Lung (tissue), 12 donors: ENCODE measurements around the gene TMEM250. TPM values are rescaled to one million over a fixed set of nuclear protein-coding genes. Genes with fewer than 3 reads are reported as not detected.

ENCODE experiments used
- ATAC-seq: fragments of 200-7000 bp; cut with Tn5 transposase; one replicate; pipeline ENCODE4 v1.9.1; 2020; ENCODE audit warnings: moderate number of reproducible peaks; ENCODE audit not compliant: insufficient read depth, low FRiP score
- DNase-seq, 3 donors: peaks; one replicate each; pipeline ENCODE4 v3.0.0-alpha.2; 2013 to 2017
- H3K27ac ChIP-seq, 2 donors: one replicate each; pipeline ENCODE4 v1.5.1; 2013; ENCODE audit warnings: mild to moderate bottlenecking in 2 of 2, moderate library complexity in 2 of 2, control low read depth in 1 of 2, inconsistent platforms in 1 of 2, low read depth in 1 of 2, low read length in 1 of 2
- H3K27me3 ChIP-seq, 3 donors: one replicate each; pipeline ENCODE4 v1.5.1; 2013; ENCODE audit warnings: low read length in 2 of 3; ENCODE audit not compliant: control insufficient read depth in 3 of 3, insufficient read depth in 3 of 3
- H3K36me3 ChIP-seq, 4 donors: one replicate each; pipeline ENCODE4 v1.5.1; 2013; ENCODE audit warnings: low read length in 4 of 4, mild to moderate bottlenecking in 1 of 4, moderate library complexity in 1 of 4; ENCODE audit not compliant: control insufficient read depth in 4 of 4, insufficient read depth in 4 of 4
- H3K4me1 ChIP-seq, 5 donors: one replicate each; pipeline ENCODE4 v1.5.1; 2013; ENCODE audit warnings: low read length in 5 of 5, mild to moderate bottlenecking in 2 of 5, moderate library complexity in 1 of 5; ENCODE audit not compliant: control insufficient read depth in 5 of 5, insufficient read depth in 5 of 5
- H3K4me3 ChIP-seq: one replicate; pipeline ENCODE4 v1.5.1; 2013; ENCODE audit warnings: mild to moderate bottlenecking, control low read depth, moderate library complexity
- H3K9ac ChIP-seq, 2 donors: one replicate each; pipeline ENCODE4 v1.5.1; 2013; ENCODE audit warnings: low read length in 2 of 2, control low read depth in 1 of 2; ENCODE audit not compliant: insufficient read depth in 1 of 2
- H3K9me3 ChIP-seq, 4 donors: one replicate each; pipeline ENCODE4 v1.5.1; 2013; ENCODE audit warnings: low read length in 3 of 4, mild to moderate bottlenecking in 1 of 4, moderate library complexity in 1 of 4; ENCODE audit not compliant: control insufficient read depth in 4 of 4, insufficient read depth in 3 of 4
- CTCF ChIP-seq: IDR thresholded peaks from 2 replicates; pipeline ENCODE4 v1.5.1; 2012; ENCODE audit warnings: mild to moderate bottlenecking; ENCODE audit errors: control extremely low read depth, extremely low read depth
- WGBS, 2 donors: extraction: QIAGEN DNeasy Blood & Tissue Kit; methylation state at CpG; one replicate each; pipeline ENCODE4 v1.1.7; 2013; 5-methylcytosine and 5-hydroxymethylcytosine counted together
- polyA plus RNA-seq, 2 donors: library from polyadenylated mRNA; stranded (reverse); fragments of 200-250 nt; gene quantifications; one replicate each; pipeline ENCODE4 v1.2.1, GENCODE V29; 2013
- total RNA-seq, 2 donors: library from RNA; depleted of rRNA in 1 of 2; stranded (reverse); fragments of >200 nt in 1 of 2; gene quantifications; one replicate each; pipeline ENCODE4 v1.2.1, GENCODE V29; 2014 to 2021
- donor health status: control.
- donor health status: control.
- donor health status: Bipolar disorder and iron deficiency.
- donor health status: healthy.
- donor health status: DM: yes; HTN: yes; CAD: no.

The TMEM250 gene
- total and polyA plus RNA-seq, 4 donors, result 13.0 to 47.9 (median 27.2) TPM

GRCh38 chr9:136142414-136142796 lies 23.7 kb upstream of the TMEM250 start:
- Histone ChIP-seq H3K4me3 (no peak overlapping the region), H3K27me3 (peaks cover 3 to 7% (median 3%) of the 10 kb centered on the region in 3 donors), H3K9me3 (no peaks in the 10 kb centered on the region), H3K36me3 (no peaks in the 10 kb centered on the region), H3K27ac (no peak overlapping the region), H3K9ac (no peak overlapping the region), H3K4me1 (peaks cover 0 to 8% (median 0%) of the 10 kb centered on the region in 5 donors)
- 63 to 89% methylated on average over 6 of the region's 6 CpGs for WGBS, 2 donors
- DNase-seq (no peak), ATAC-seq (no peak)
- TF ChIP-seq CTCF, result no peak

GRCh38 chr9:136141682-136142413 lies 23.2 kb upstream of the TMEM250 start:
- 79 to 85% methylated on average over 19 of the region's 19 CpGs for WGBS, 2 donors
- H3K9me3 ChIP-seq, result no peaks in the 10 kb centered on the region
- H3K27ac ChIP-seq, result no peak overlapping the region
- H3K4me3 ChIP-seq, result no peak overlapping the region
- peak in 1 of 3 donors; percentile 26 for DNase-seq
- peaks cover 0 to 8% (median 0%) of the 10 kb centered on the region in 5 donors for H3K4me1 ChIP-seq
- no peak overlapping the region for H3K9ac ChIP-seq
- no peaks in the 10 kb centered on the region for H3K36me3 ChIP-seq
- H3K27me3 ChIP-seq, result peaks cover 3 to 7% (median 3%) of the 10 kb centered on the region in 3 donors
- ATAC-seq, result no peak
- no peak for TF ChIP-seq CTCF

- Histone ChIP-seq H3K9me3 (no peaks in the 10 kb centered on the region), H3K4me3 (no peak overlapping the region), H3K9ac (no peak overlapping the region), H3K27me3 (peaks cover 3% of the 10 kb centered on the region in 3 donors), H3K4me1 (peaks cover 0 to 8% (median 0%) of the 10 kb centered on the region in 5 donors), H3K27ac (no peak overlapping the region), H3K36me3 (no peaks in the 10 kb centered on the region)
- ATAC-seq, result no peak
- TF ChIP-seq CTCF, result no peak
- DNase-seq, result peak; percentile 74 to 91 (median 78)
- 69 to 84% methylated on average over 14 of the region's 14 CpGs for WGBS, 2 donors
Measured at GRCh38 chr9:136140966-136141365, 22.3 kb upstream of the TMEM250 start.
